GM12891 (cell line): ENCODE data around the gene TRANK1.

Source experiments
- POLR2A ChIP-seq: IDR thresholded peaks from 2 replicates; pipeline ENCODE4 v1.6.1; 2011; ENCODE audit warnings: low read depth, low read length, control low read depth
- POLR2AphosphoS5 ChIP-seq: IDR thresholded peaks from 2 replicates; pipeline ENCODE4 v1.6.1; 2011; ENCODE audit warnings: low read depth, low read length, control low read depth
- TAF1 ChIP-seq: IDR thresholded peaks from 2 replicates; pipeline ENCODE4 v1.6.1; 2011; ENCODE audit warnings: low read depth, low read length, control low read depth

DNA sequence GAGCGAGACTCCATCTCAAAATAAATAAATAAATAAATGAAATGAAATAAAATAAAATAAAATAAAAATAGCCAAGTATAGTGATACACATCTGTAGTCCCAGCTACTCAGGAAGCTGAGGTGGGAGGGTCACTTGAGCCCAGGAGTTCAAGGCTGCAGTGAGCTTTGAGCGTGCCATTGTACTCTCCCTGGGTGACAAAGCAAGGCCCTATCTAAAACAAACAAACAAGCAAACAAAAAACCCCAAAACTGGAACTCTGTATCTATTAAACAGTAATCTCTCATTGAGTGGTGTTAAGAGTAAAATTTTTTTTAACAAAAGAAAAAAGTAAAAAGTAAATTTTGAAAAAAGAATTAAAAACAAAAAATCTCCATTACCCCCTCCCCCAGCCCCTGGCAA lies 27.3 kb upstream of the TRANK1 start:
- TF ChIP-seq POLR2A (no peak), POLR2AphosphoS5 (no peak), TAF1 (no peak)
